T-helper 1 cell treated with Interleukin-12 subunit alpha and Interleukin-12 subunit beta and Interleukin-4 antibody, amounts not matched to agents 30 ng/mL and 1 ng/mL, for 36 hours (primary cell): ENCODE results near the gene SLC16A3. TPM values are rescaled to one million over a fixed set of nuclear protein-coding genes. Genes with fewer than 3 reads are reported as not detected.

Source experiments
- intact Hi-C: fragments of 100-400 bp; cut with micrococcal nuclease; formaldehyde crosslinking; loops from one replicate; pipeline ENCODE4 v1.15.1; 2024
- total RNA-seq: library from RNA; stranded (reverse); gene quantifications from 2 replicates; pipeline ENCODE4 v1.2.3, GENCODE V29; 2022

Gene SLC16A3
- total RNA-seq, 1 donor from 2014 or later: 142 TPM

DNA sequence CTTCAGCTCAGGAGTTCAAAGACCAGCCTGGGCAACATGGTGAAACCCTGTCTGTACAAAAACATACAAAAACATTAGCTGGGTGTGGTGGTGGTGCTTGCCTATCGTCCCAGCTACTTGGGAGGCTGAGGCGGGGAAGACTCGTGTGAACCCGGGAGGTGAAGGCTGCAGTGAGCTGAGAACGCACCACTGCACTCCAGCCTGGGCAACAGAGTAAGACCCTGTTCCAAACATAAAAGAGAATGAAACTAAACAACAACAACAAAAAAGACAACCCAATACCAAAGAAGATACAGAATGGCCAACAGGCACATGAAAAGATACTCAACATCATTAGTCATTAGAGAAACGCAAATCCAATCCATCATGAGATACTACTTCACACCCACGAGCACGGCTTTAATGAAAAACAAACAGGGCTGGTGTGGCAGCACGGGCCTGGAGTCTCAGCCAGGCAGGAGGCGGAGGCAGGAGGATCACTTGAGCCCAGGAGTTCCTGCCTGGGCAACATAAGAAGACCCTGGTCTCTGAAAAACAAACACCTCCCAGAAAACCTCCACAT lies 7.4 kb upstream of the SLC16A3 start:
- intact Hi-C loops: no loop called here

GRCh38 chr17:82222816-82223215 lies 6.0 kb upstream of the SLC16A3 start:
- intact Hi-C loops: no loop called here

- intact Hi-C loops: no loop called here
Measured at GRCh38 chr17:82223517-82223916, 5.3 kb upstream of the SLC16A3 start.

DNA sequence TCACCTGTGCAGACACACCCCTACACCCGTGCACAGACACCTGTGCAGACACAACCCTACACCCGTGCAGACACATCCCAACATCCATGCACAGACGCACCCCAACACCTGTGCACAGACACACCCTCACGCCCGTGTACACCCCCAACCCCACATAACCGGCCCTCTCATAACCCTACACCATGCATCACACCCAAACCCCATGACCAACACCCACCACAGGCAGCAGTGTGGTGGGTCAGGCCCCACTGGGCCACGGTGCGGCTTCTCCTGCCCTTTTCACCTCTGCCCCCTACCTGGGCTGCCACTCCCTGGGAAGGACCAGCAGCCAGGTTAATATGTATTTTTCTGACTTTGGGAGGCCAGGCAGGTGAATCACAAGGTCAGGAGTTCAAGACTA lies 4.2 kb upstream of the SLC16A3 start:
- intact Hi-C loops: loop anchor here (5.0 kb wide), 1 partner anchor 233 kb away; the partner anchor contains the start of gene NARF

GRCh38 chr17:82225368-82226029 lies 3.3 kb upstream of the SLC16A3 start:
- intact Hi-C loops: loop anchor here (5.0 kb wide), 1 partner anchor 232 kb away; the partner anchor contains the start of gene NARF

DNA sequence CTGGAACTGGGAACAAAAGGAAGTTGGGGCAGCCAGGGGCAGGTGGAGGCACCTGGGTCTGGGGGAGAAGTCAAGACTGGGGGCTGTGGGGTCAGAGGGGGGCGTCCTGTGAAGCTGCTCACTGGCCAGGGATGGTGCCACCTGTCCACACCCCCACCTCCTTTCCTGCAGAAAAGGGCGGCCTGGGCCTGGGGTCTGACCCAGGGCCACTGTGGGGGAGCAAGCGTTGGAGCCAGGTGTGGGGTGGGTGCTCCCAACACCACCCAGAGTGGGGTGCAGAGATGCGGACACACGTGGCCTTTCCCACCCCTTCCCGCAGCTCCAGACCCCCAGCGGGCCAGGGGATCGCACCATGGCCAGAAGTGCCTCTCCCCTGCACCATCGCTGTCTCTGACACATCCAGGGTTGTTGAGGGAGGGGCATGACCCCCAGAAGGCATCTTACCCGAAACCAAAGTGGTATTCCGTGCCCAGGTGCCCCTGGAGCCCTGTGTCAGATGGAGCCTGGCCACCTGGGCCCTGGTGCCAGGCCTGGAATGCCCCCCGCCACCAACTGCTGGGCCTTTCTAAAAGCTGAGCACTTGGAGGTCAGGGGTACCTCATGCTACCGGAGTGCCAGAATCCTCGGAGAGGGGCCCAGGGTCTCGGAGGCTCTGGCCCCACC lies 2.6 kb upstream of the SLC16A3 start:
- intact Hi-C loops: loop anchor here (5.0 kb wide), 1 partner anchor 231 kb away; the partner anchor contains the start of gene NARF

- intact Hi-C loops: loop anchor here (5.0 kb wide), 1 partner anchor 230 kb away; the partner anchor contains the start of gene NARF
Measured at GRCh38 chr17:82226809-82227628, 1.8 kb upstream of the SLC16A3 start.

DNA sequence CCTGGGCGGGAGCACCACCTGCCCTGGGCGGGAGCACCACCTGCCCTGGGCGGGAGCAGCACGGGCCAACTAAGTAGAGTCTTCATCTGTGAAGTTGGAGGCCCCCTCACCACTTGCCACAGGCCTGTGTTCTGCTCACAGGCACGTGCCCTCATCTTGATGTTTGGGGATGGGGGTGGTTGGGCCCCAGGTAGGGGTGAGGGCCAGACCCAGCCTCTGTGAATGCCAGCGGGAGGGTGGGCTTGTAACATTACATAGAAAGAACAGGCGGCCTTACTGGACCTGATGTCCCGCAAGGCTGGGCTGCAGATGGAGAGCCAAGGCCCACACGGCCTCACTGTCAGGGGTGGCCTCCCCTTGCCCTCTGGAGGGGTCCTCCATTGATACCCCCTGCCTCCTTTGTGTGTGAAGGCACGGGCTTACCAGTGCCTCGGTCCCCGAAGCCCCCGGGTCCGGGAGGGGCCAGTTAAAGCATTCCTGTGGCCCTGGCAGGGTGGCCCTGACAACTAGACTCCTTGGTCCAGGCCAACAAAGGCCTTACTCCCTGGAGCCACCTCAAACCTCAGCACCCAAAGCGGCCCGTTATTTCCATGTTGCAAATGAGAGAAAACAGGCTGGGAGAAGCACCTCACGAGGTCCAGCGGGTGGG lies 1.1 kb upstream of the SLC16A3 start:
- intact Hi-C loops: loop anchor here (1.0 to 5.0 kb wide), 4 partner anchors 11 to 230 kb away; partner anchors contain the start of genes CSNK1D and NARF

DNA sequence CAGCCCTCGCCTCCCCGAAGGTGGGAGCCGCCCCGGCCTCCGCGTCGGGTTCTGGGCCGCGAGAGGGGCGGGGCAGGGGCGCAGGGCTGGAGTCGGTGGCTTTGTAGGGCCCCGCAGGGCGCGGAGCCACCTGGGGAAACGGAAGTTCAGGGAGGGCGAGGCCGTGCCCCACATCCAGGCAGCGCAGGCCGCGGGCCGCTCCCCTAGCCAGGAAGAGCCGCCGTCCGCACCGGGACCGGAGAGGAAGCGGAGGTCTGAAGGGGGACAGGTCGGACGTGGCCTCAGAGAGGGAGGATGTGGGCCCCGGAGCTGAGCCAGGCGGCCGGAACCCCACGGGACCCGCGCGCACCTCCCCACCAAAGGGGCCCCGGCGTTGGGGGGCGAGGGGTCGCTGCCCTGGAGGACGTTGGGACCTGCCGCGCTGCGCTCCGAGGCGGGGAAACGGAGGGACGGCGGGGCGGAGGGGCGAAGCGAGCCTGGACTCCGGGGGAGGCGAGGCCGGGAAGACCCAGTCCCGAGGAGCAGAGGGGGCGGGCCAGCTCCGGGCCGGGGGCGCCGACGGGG lies 482 bp upstream of the SLC16A3 start:
- intact Hi-C loops: loop anchor here (1.0 to 5.0 kb wide), 4 partner anchors 12 to 229 kb away; partner anchors contain the start of genes CSNK1D and NARF

DNA sequence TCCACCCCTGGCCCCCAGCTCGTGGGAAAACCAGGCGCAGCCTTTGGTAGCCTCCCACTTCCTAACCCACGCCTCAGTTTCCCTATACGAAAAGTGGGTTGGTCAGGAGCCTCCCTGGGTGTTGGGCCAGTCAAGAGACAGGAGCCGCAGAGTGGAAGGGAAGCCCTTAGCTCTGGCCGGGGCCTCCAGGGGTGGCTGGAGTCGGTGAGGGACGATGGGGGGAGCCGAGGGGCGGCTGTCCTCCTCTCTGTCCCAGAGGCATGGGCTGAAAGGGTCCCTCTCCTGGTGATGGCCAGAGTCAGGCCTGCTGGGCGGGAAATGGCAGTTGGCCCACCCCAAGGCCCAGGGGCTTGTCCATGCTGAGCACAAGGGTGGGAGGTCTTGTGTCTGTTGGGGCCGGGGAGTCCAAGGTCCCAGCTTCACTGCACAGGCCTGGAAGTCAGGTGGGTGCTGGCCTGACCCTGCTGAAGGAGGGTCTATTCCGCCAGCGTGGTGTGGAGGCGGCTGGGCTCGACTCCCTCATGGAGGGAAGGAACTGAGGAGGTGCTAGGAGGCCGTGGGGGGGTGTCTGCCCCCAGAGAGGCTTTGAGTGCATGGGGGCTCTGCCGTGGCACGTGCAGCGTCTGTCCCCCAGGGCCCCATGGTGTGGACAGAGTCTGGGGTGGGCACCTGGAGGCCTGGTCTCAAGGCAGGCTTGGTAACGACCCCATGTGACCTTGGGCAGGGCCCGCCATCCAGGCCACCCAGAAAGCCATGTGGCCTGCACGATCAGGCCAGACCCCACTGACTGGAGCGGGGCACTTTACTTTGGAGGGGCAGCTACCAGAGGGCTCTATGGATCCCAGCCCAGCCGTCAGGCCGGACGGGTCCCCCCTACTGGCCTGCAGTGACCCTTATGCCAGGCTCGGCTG lies 1.1 kb downstream of the SLC16A3 start:
- intact Hi-C loops: loop anchor here (2.0 to 5.0 kb wide), 2 partner anchors 43 to 227 kb away; partner anchors contain the start of genes CSNK1D and NARF

- intact Hi-C loops: no loop called here
Measured at GRCh38 chr17:82230609-82231311, 1.9 kb downstream of the SLC16A3 start.

DNA sequence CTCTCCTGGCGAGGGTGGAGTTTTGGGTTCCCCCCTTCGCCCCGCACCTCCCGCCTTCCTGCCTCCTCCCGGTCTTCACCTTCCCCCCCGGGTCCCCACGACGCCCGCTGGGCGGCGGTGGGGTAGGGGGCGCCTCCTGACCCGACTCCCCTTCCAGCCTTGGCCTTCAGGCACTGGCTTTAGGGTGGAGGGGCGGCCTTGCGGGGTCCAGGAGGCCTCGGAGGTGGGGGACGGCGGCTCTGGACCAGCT lies 2.4 kb downstream of the SLC16A3 start:
- intact Hi-C loops: no loop called here

GRCh38 chr17:82231562-82232321 lies 2.9 kb downstream of the SLC16A3 start:
- intact Hi-C loops: no loop called here

DNA sequence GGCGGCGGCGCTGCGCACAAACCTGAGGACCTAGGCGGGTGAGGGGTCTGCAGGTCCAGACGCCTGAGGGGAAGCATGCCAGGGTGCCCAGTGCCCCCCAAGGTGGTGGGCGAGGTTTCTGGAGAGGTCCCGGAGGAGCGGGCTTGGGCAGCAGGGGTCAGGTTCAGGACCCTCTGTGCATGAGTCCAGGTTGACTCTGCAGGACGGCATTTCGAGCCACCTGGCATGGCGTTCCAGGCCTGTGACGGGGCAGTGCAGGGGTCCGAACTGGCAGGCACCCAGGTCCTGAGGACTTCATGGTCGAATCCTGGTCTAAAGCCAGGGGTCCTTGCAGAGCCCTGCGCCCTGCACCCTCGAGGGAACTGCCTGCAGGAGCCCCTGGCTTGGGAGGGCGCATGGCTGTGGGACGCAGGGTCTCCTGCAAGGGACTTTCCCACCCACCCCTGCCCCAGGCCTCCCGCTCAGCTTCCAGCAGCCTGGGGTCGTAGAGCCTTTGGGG lies 3.5 kb downstream of the SLC16A3 start:
- intact Hi-C loops: no loop called here

DNA sequence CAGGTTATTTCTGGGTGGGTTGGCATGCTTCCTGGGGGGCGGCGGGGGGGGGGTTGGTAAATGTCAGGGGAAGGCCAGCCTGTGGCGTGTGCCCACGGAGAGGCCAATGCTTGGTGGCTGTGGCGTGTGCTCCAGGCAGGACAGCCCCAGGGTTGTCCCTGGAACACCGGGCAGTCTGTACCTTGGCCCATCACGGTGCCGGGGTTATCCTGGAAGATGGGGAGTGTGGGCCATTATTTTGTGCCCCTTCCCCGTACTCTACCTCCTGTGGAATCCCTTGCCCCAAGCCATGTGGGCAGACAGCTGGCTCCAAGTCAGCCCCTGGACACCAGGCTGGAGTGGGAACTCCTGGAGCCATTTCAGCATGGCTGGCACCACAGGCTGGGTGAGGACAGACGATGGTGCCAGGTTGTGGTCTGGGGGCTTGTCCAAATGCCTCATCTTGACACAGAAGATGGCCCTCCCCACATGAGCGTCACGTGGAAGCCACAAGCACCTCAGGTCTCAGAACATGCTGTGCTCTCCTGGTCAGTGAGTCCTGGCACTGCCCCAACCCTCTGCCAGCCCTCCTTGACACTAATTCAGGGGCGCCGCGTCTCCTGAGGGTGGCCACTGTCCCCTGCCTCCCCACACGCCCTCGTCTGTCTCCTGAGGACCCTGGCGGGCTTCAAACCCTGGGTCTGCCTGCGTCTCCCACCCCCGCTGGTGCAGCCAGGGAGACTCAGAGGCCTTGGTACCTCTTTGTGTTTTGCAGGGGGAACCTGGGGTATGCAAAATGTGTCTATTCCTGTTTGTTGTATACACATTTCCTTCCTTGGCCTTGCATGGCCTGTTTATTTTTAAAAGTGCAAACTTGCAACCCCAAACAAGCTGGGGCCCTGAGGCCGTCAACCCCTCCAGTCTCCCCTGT lies 4.3 kb downstream of the SLC16A3 start:
- intact Hi-C loops: no loop called here

DNA sequence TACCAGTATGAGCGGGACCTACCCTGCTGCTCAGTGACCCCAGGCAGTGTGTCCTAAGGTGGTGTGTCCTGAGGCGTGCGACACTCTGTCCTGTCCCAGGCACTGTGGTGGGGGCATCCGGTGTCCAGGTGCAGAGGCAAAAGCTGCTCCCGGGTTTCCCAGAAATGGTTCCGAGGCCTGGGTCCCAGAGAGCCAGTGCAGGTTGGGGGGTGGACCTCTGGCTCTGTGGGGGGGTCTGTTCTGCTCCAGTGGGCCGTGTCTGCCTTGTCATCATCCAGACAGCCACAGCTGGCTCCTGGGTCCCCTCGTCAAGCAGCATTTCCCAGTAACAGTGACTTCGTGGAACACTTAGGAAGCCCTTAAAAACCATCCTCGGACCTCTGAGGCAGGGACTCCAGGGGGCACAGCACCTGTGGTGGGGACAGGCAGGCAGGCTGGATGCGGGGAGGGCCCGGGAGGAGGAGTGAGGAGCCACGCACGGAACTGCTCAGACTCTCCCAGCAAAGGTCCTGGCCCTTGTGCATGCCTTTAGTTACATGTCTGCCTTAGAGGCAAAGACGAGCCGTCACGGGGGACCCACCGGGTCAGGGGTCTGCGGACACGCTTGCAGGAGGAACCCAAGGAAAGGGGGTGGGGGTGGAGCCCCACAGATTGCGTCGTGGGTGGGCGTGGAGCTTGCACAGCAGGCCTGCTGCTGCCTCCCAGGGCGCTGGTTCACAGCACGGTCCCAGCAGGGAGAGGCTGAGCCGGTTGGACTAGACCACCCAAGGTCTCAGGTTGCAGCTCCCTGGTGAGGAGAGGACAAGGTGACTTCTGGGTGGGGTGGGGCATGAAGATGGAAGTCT lies 5.6 kb downstream of the SLC16A3 start:
- intact Hi-C loops: no loop called here
